Activated CD4-positive, alpha-beta T cell treated with anti-CD3 and anti-CD28 coated beads, Interleukin-2, amount 10 ng/mL, durations not matched to agents 24 days and 14 days (primary cell): ENCODE results near the gene UBE2V1. TPM values are rescaled to one million over a fixed set of nuclear protein-coding genes. Genes with fewer than 3 reads are reported as not detected.

Experiments
- DNase-seq: peaks from one replicate; pipeline ENCODE4 v3.0.0; 2022
- H3K27ac Mint-ChIP-seq: one replicate; pipeline ENCODE4 v1.8.0; 2022; ENCODE audit warnings: mild to moderate bottlenecking, mixed read lengths
- H3K27me3 Mint-ChIP-seq: one replicate; pipeline ENCODE4 v1.8.0; 2022; ENCODE audit warnings: mixed read lengths
- H3K36me3 Mint-ChIP-seq: one replicate; pipeline ENCODE4 v1.8.0; 2022; ENCODE audit warnings: low read depth, mild to moderate bottlenecking, mixed read lengths
- H3K4me1 Mint-ChIP-seq: one replicate; pipeline ENCODE4 v1.8.0; 2021; ENCODE audit warnings: mixed read lengths
- H3K4me3 Mint-ChIP-seq: one replicate; pipeline ENCODE4 v1.8.0; 2022; ENCODE audit warnings: mild to moderate bottlenecking, moderate library complexity, mixed read lengths
- H3K9me3 Mint-ChIP-seq: one replicate; pipeline ENCODE4 v1.8.0; 2021; ENCODE audit warnings: mixed read lengths
- intact Hi-C: fragments of 100-400 bp; cut with micrococcal nuclease; formaldehyde crosslinking; loops from one replicate; pipeline ENCODE4 v1.15.1; 2023
- total RNA-seq: library from RNA; stranded (reverse); gene quantifications from 2 replicates; pipeline ENCODE4 v1.2.3, GENCODE V29; 2022

Gene UBE2V1
- total RNA-seq, 1 donor from 2014 or later: 153 TPM

GRCh38 chr20:50038574-50038991 lies 74.4 kb downstream of the UBE2V1 start:
- Mint-ChIP-seq H3K36me3 (no peaks in the 10 kb centered on the region), H3K27me3 (no peaks in the 10 kb centered on the region), H3K4me3 (no peak overlapping the region), H3K4me1 (no peaks in the 10 kb centered on the region), H3K27ac (no peak overlapping the region), H3K9me3 (no peaks in the 10 kb centered on the region)
- intact Hi-C loops: no loop called here
- no peak for DNase-seq

GRCh38 chr20:50038169-50038568 lies 74.8 kb downstream of the UBE2V1 start:
- Mint-ChIP-seq H3K9me3 (no peaks in the 10 kb centered on the region), H3K36me3 (no peaks in the 10 kb centered on the region), H3K27me3 (no peaks in the 10 kb centered on the region), H3K27ac (no peak overlapping the region), H3K4me1 (no peaks in the 10 kb centered on the region), H3K4me3 (no peak overlapping the region)
- intact Hi-C loops: no loop called here
- no peak for DNase-seq

- no peaks in the 10 kb centered on the region for H3K27me3 Mint-ChIP-seq
- no peaks in the 10 kb centered on the region for H3K4me1 Mint-ChIP-seq
- H3K9me3 Mint-ChIP-seq: no peaks in the 10 kb centered on the region
- no peaks in the 10 kb centered on the region for H3K36me3 Mint-ChIP-seq
- no peak overlapping the region for H3K27ac Mint-ChIP-seq
- DNase-seq: no peak
- intact Hi-C loops: no loop called here
- no peak overlapping the region for H3K4me3 Mint-ChIP-seq
Observed at GRCh38 chr20:50037575-50037974, 75.4 kb downstream of the UBE2V1 start.

GRCh38 chr20:50037123-50037522 lies 75.8 kb downstream of the UBE2V1 start:
- no peaks in the 10 kb centered on the region for H3K36me3 Mint-ChIP-seq

GRCh38 chr20:50036703-50037102 lies 76.2 kb downstream of the UBE2V1 start:
- Mint-ChIP-seq H3K27me3 (no peaks in the 10 kb centered on the region), H3K36me3 (no peaks in the 10 kb centered on the region), H3K4me1 (no peaks in the 10 kb centered on the region), H3K9me3 (no peaks in the 10 kb centered on the region), H3K27ac (no peak overlapping the region), H3K4me3 (no peak overlapping the region)
- DNase-seq: no peak
- intact Hi-C loops: no loop called here

More at GRCh38 chr20:50037123-50037522, 75.8 kb downstream of the UBE2V1 start:
- Mint-ChIP-seq H3K9me3 (no peaks in the 10 kb centered on the region), H3K27ac (no peak overlapping the region), H3K4me3 (no peak overlapping the region), H3K27me3 (no peaks in the 10 kb centered on the region), H3K4me1 (no peaks in the 10 kb centered on the region)
- DNase-seq: no peak
- intact Hi-C loops: no loop called here

- Mint-ChIP-seq H3K4me1 (no peaks in the 10 kb centered on the region), H3K27me3 (no peaks in the 10 kb centered on the region), H3K9me3 (no peaks in the 10 kb centered on the region), H3K27ac (no peak overlapping the region), H3K4me3 (no peak overlapping the region), H3K36me3 (no peaks in the 10 kb centered on the region)
- DNase-seq: no peak
- intact Hi-C loops: no loop called here
Observed at GRCh38 chr20:50034567-50035180, 78.3 kb downstream of the UBE2V1 start.

GRCh38 chr20:50032955-50033666 lies 79.8 kb downstream of the UBE2V1 start:
- H3K9me3 Mint-ChIP-seq: no peaks in the 10 kb centered on the region
- H3K27ac Mint-ChIP-seq: no peak overlapping the region
- H3K27me3 Mint-ChIP-seq: no peaks in the 10 kb centered on the region
- H3K4me3 Mint-ChIP-seq: no peak overlapping the region
- no peaks in the 10 kb centered on the region for H3K36me3 Mint-ChIP-seq
- DNase-seq: no peak
- intact Hi-C loops: no loop called here
- no peaks in the 10 kb centered on the region for H3K4me1 Mint-ChIP-seq

Other genes with a start within 250 kb of the UBE2V1 start
- 8.8 and 9.9 TPM in 2 replicates for gene SPATA2, start 197.6 kb downstream of the UBE2V1 start, total RNA-seq
- gene RNF114, start 176.8 kb downstream of the UBE2V1 start, total RNA-seq: 60.1 and 69.3 TPM in 2 replicates
- gene SNAI1, start 130.2 kb downstream of the UBE2V1 start, total RNA-seq: 1.6 and 2.3 TPM in 2 replicates
- 26.3 and 30.2 TPM in 2 replicates for gene PEDS1, start 40.6 kb upstream of the UBE2V1 start, total RNA-seq
- gene CEBPB, start 77.7 kb upstream of the UBE2V1 start, total RNA-seq: 45.5 and 45.9 TPM in 2 replicates